H1 (cell line): Measurements from ENCODE around the gene UGGT1. TPM values are rescaled to one million over a fixed set of nuclear protein-coding genes. Genes with fewer than 3 reads are reported as not detected.

ENCODE experiments used
- CTCF ChIA-PET: fragments of 300-600 bp; sonication (Branson Sonifier 250); formaldehyde crosslinking; loops from one replicate; lab custom pipeline; 2021; ENCODE audit not compliant: partially characterized antibody; lab: Charles Lee
- POLR2A ChIA-PET: fragments of 300-600 bp; sonication (Branson Sonifier 250); formaldehyde crosslinking; loops from one replicate; lab custom pipeline; 2021; ENCODE audit warnings: inconsistent platforms; ENCODE audit not compliant: partially characterized antibody; lab: Charles Lee
- DNase-seq, 2 experiments: peaks; one replicate each; pipeline versions ENCODE4 v3.0.0 to v3.0.0-alpha.2; 2010 to 2022; ENCODE audit warnings: low spot score in 2 of 2, low read depth in 1 of 2, mixed read lengths in 1 of 2
- FAIRE-seq: peaks from 2 replicates; lab custom pipeline; 2011; peaks lifted over from hg19 to GRCh38; lab: Jason Lieb, UNC
- H2AFZ ChIP-seq: 2 replicates; pipeline ENCODE4 v1.8.1; 2012; ENCODE audit warnings: low read length, inconsistent platforms
- H2AK5ac ChIP-seq: 2 replicates; pipeline ENCODE4 v1.6.1; 2013; ENCODE audit warnings: low read depth, low read length
- H2BK120ac ChIP-seq: replicated peaks from 2 replicates; pipeline ENCODE3; 2013; ENCODE audit warnings: low read depth, low read length, inconsistent platforms
- H2BK12ac ChIP-seq: 2 replicates; pipeline ENCODE4 v1.6.1; 2013; ENCODE audit warnings: low read depth, low read length
- H2BK15ac ChIP-seq: 2 replicates; pipeline ENCODE4 v1.6.1; 2013; ENCODE audit warnings: low read length
- H2BK20ac ChIP-seq: 2 replicates; pipeline ENCODE4 v1.6.1; 2013; ENCODE audit warnings: low read length
- H2BK5ac ChIP-seq: 2 replicates; pipeline ENCODE4 v1.6.1; 2013; ENCODE audit warnings: low read depth, low read length
- H3K14ac ChIP-seq: 2 replicates; pipeline ENCODE4 v1.6.1; 2013; ENCODE audit warnings: inconsistent platforms; ENCODE audit not compliant: insufficient read length
- H3K18ac ChIP-seq: 2 replicates; pipeline ENCODE4 v1.6.1; 2013; ENCODE audit warnings: low read length; ENCODE audit errors: extremely low read depth
- H3K23ac ChIP-seq: 2 replicates; pipeline ENCODE4 v1.6.1; 2013; ENCODE audit warnings: inconsistent platforms; ENCODE audit not compliant: insufficient read length
- H3K23me2 ChIP-seq: 2 replicates; pipeline ENCODE4 v1.6.1; 2013; ENCODE audit warnings: low read depth, low read length
- H3K27ac ChIP-seq: 2 replicates; pipeline ENCODE4 v1.6.1; 2011; ENCODE audit warnings: low read depth, low read length, inconsistent platforms
- H3K27me3 ChIP-seq, 4 experiments: replicated peaks in 1 of 4; 1 replicate in 1 of 4; 2 replicates in 3 of 4; pipeline versions ENCODE4 v1.6.1 to v1.8.1; 2011 to 2013; ENCODE audit warnings: low read length in 3 of 4, mild to moderate bottlenecking in 3 of 4, inconsistent platforms in 2 of 4, mixed read lengths in 2 of 4, moderate library complexity in 1 of 4; ENCODE audit not compliant: control insufficient read depth in 3 of 4, insufficient read depth in 3 of 4; ENCODE audit errors: extremely low read depth in 1 of 4
- H3K36me3 ChIP-seq, 4 experiments: 2 replicates each; pipeline versions ENCODE4 v1.6.1 to v1.8.1; 2011 to 2013; ENCODE audit warnings: mild to moderate bottlenecking in 4 of 4, low read length in 3 of 4, moderate library complexity in 2 of 4, control low read depth in 1 of 4, inconsistent platforms in 1 of 4; ENCODE audit not compliant: insufficient read depth in 4 of 4, control insufficient read depth in 2 of 4
- H3K4ac ChIP-seq: replicated peaks from 2 replicates; pipeline ENCODE3; 2013; ENCODE audit warnings: low read length, low read depth, mixed read lengths, inconsistent platforms; ENCODE audit not compliant: insufficient read length
- H3K4me1 ChIP-seq, 4 experiments: replicated peaks in 1 of 4; 1 replicate in 1 of 4; 2 replicates in 3 of 4; pipeline versions ENCODE4 v1.6.1 to v1.8.1; 2011 to 2013; ENCODE audit warnings: low read length in 3 of 4, inconsistent platforms in 2 of 4, mixed read lengths in 1 of 4; ENCODE audit not compliant: insufficient read depth in 4 of 4, control insufficient read depth in 3 of 4
- H3K4me2 ChIP-seq, 2 experiments: 2 replicates each; pipeline versions ENCODE4 v1.6.1 to v1.8.1; 2011 to 2013; ENCODE audit warnings: low read depth in 2 of 2, low read length in 2 of 2, control low read depth in 1 of 2, inconsistent platforms in 1 of 2, mild to moderate bottlenecking in 1 of 2; ENCODE audit not compliant: insufficient read depth in 1 of 2
- H3K4me3 ChIP-seq, 4 experiments: fragments of 200-600, 300-600 bp in 1 of 4; sonication (generic), shearing (Covaris generic), sonication (Bioruptor Twin) in 1 of 4; 2 replicates each; pipeline versions ENCODE4 v1.5.1 to v1.8.1; 2011 to 2016; ENCODE audit warnings: low read length in 4 of 4, low read depth in 3 of 4, control low read depth in 2 of 4, inconsistent platforms in 2 of 4, mild to moderate bottlenecking in 2 of 4, mixed read lengths in 1 of 4, moderate library complexity in 1 of 4; ENCODE audit not compliant: insufficient read depth in 2 of 4; ENCODE audit errors: extremely low read depth in 1 of 4
- H3K56ac ChIP-seq: replicated peaks from 2 replicates; pipeline ENCODE3; 2013; ENCODE audit warnings: low read depth, mild to moderate bottlenecking, mixed read lengths, low read length, inconsistent platforms; ENCODE audit not compliant: insufficient read length
- H3K79me1 ChIP-seq: 2 replicates; pipeline ENCODE4 v1.6.1; 2013; ENCODE audit warnings: low read depth, low read length, control low read depth
- H3K79me2 ChIP-seq, 2 experiments: 2 replicates each; pipeline versions ENCODE4 v1.6.1 to v1.8.1; 2012 to 2013; ENCODE audit warnings: low read length in 2 of 2, mild to moderate bottlenecking in 2 of 2, inconsistent platforms in 1 of 2; ENCODE audit not compliant: insufficient read depth in 2 of 2, control insufficient read depth in 1 of 2
- H3K9ac ChIP-seq, 4 experiments: replicated peaks in 1 of 4; 1 replicate in 1 of 4; 2 replicates in 3 of 4; pipeline versions ENCODE4 v1.6.1 to v1.8.1; 2011 to 2013; ENCODE audit warnings: low read depth in 3 of 4, low read length in 3 of 4, control low read depth in 2 of 4, mild to moderate bottlenecking in 2 of 4, moderate library complexity in 2 of 4, inconsistent platforms in 1 of 4; ENCODE audit errors: extremely low read depth in 1 of 4
- H3K9me3 ChIP-seq, 2 experiments: 2 replicates each; pipeline versions ENCODE4 v1.6.1 to v1.8.1; 2012 to 2013; ENCODE audit warnings: mild to moderate bottlenecking in 2 of 2, moderate library complexity in 2 of 2, control low read depth in 1 of 2, inconsistent platforms in 1 of 2, low read depth in 1 of 2, low read length in 1 of 2, mixed read lengths in 1 of 2; ENCODE audit not compliant: insufficient read depth in 2 of 2
- H4K20me1 ChIP-seq, 2 experiments: replicated peaks in 1 of 2; 2 replicates each; pipeline versions ENCODE3 to v1.8.1; 2011 to 2013; ENCODE audit warnings: inconsistent platforms in 2 of 2, low read length in 2 of 2, mild to moderate bottlenecking in 1 of 2; ENCODE audit not compliant: insufficient read depth in 2 of 2, control insufficient read depth in 1 of 2
- H4K5ac ChIP-seq: 2 replicates; pipeline ENCODE4 v1.6.1; 2013; ENCODE audit warnings: low read length, low read depth, mixed read lengths, inconsistent platforms; ENCODE audit not compliant: insufficient read length
- H4K8ac ChIP-seq: 2 replicates; pipeline ENCODE4 v1.8.0; 2013; ENCODE audit warnings: mild to moderate bottlenecking, moderate library complexity, low read length, inconsistent platforms; ENCODE audit not compliant: insufficient read depth; ENCODE audit errors: extremely low read depth
- H4K91ac ChIP-seq: replicated peaks from 2 replicates; pipeline ENCODE3; 2013; ENCODE audit warnings: low read length, mixed read lengths, inconsistent platforms; ENCODE audit not compliant: insufficient read length
- CHD2 ChIP-seq: IDR thresholded peaks from 2 replicates; pipeline ENCODE4 v1.6.1; 2012; ENCODE audit warnings: low read length, improper control_type of control experiment
- E2F6 ChIP-seq: IDR thresholded peaks from 2 replicates; pipeline ENCODE4 v1.6.1; 2012; ENCODE audit warnings: inconsistent platforms
- EP300 ChIP-seq, 2 experiments: IDR thresholded peaks; 1 replicate in 1 of 2; 2 replicates in 1 of 2; pipeline ENCODE4 v1.6.1; 2011 to 2012; ENCODE audit warnings: low read depth in 2 of 2, low read length in 2 of 2, mild to moderate bottlenecking in 2 of 2, borderline replicate concordance in 1 of 2, inconsistent platforms in 1 of 2, moderate library complexity in 1 of 2
- MAFK ChIP-seq: IDR thresholded peaks from 2 replicates; pipeline ENCODE4 v1.6.1; 2012; ENCODE audit warnings: low read depth, mild to moderate bottlenecking, improper control_type of control experiment, low read length
- SRF ChIP-seq: IDR thresholded peaks from 2 replicates; pipeline ENCODE4 v1.6.1; 2011; ENCODE audit warnings: mild to moderate bottlenecking, low read depth, low read length, moderate library complexity
- WGBS, 2 experiments: shearing (Covaris generic) in 1 of 2; methylation state at CpG; one replicate each; pipeline versions ENCODE4 v1.1.6 to v1.1.7; 2013 to 2015; ENCODE audit warnings: low lambda C conversion rate in 2 of 2, mixed read lengths in 2 of 2, inconsistent platforms in 1 of 2, low coverage in 1 of 2, missing lambda C conversion rate in 1 of 2; ENCODE audit not compliant: insufficient replicate concordance in 2 of 2, insufficient coverage in 1 of 2, insufficient read length in 1 of 2; ENCODE audit errors: extremely low coverage in 1 of 2, missing lambda C conversion rate in 1 of 2; 5-methylcytosine and 5-hydroxymethylcytosine counted together
- polyA plus RNA-seq, 7 experiments: library from polyadenylated mRNA; depleted of rRNA in 3 of 7; stranded (reverse) in 5 of 7; unstranded in 2 of 7; fragments of >200 nt in 5 of 7; fragments of 200-250 nt in 2 of 7; gene quantifications; 1 replicate in 5 of 7; 2 replicates in 1 of 7; 4 replicates in 1 of 7; pipeline versions ENCODE4 v1.2.1 to v1.2.3, GENCODE V29; 2011 to 2013; ENCODE audit warnings: missing spikeins in 2 of 7, mixed read lengths in 2 of 7
- total RNA-seq: library from RNA; stranded (reverse); fragmentation: NEBNext Ultra II Directional; extraction: Animal tissue kit (Norgen Biotek cat#: 25700); gene quantifications from 2 replicates; pipeline ENCODE4 v1.2.1, GENCODE V29; 2021

Gene UGGT1
- total and polyA plus RNA-seq, 2 of the 8 experiments (the other 6 are each of a cell fraction or from before 2014, with no cell fraction given) = 14.9 to 57.3 TPM

GRCh38 chr2:128091726-128092080 is 703 bp downstream of the UGGT1 start:
- peak overlapping the region; percentile 13 for H4K91ac ChIP-seq
- no peaks in the 10 kb centered on the region for H3K9me3 ChIP-seq
- FAIRE-seq (no peak), DNase-seq (no peak)
- no peaks in the 10 kb centered on the region for H3K4me1 ChIP-seq
- no peak overlapping the region for H3K56ac ChIP-seq
- H3K18ac ChIP-seq = no peak overlapping the region
- H3K4ac ChIP-seq = no peak overlapping the region
- H3K14ac ChIP-seq = no peak overlapping the region
- ChIA-PET CTCF (interaction anchor here (0.5 to 2.2 kb wide), 7 partner anchors 8 to 49 kb away, joined by 3 to 9 read pairs (median 4); no protein-coding TSS in a partner anchor), POLR2A (interaction anchor here (0.9 to 1.5 kb wide), 7 partner anchors 9 to 80 kb away, joined by 3 to 4 read pairs (median 3); partner anchors contain the start of gene SAP130)
- peak overlapping the region in 3 of 4 experiments; percentile 70 to 74 (median 73); a peak in 6 of 7 replicates for H3K9ac ChIP-seq
- H3K36me3 ChIP-seq = peaks cover 0 to 3% (median 0%) of the 10 kb centered on the region in 4 experiments; a peak in 1 of 8 replicates
- no peak overlapping the region for H3K23ac ChIP-seq
- H3K27ac ChIP-seq = 0 out of 2 replicates have a peak overlapping the region, but pooled peaks have one; percentile 37
- H2BK15ac ChIP-seq = no peak overlapping the region
- peaks cover 5% of the 10 kb centered on the region; the same call in 1 of the 2 replicates for H3K79me1 ChIP-seq
- no peaks in the 10 kb centered on the region for H3K27me3 ChIP-seq
- no peak overlapping the region for H2BK20ac ChIP-seq
- H3K79me2 ChIP-seq = peaks cover 12 to 49% of the 10 kb centered on the region in 2 experiments
- H3K4me2 ChIP-seq = peak overlapping the region; percentile 87 to 90
- peaks cover 3 to 4% of the 10 kb centered on the region in 2 experiments for H4K20me1 ChIP-seq
- H2BK12ac ChIP-seq = no peak overlapping the region
- H4K8ac ChIP-seq = no peak overlapping the region
- peak overlapping the region; percentile 91 for H2AFZ ChIP-seq
- WGBS, 2 experiments = 11% methylated on average over 9 of the region's 9 CpGs; no CpG with 5 or more reads in 1 of the 2 experiments
- peak overlapping the region; percentile 86 to 90 (median 88) for H3K4me3 ChIP-seq
- H2BK120ac ChIP-seq = peak overlapping the region; percentile 51
- no peak overlapping the region for H4K5ac ChIP-seq
- 0 out of 2 replicates have a peak, but pooled peaks cover 3% of the 10 kb centered on the region for H3K23me2 ChIP-seq
- H2BK5ac ChIP-seq = no peak overlapping the region
- H2AK5ac ChIP-seq = no peak overlapping the region
- no peak for TF ChIP-seq SRF
- TF ChIP-seq CHD2 = no peak
- TF ChIP-seq E2F6 = no peak
- no peak for TF ChIP-seq MAFK
- no peak for TF ChIP-seq EP300 (IDR thresholded peaks at IDR 0.05; ENCODE audit: borderline replicate concordance in 1 of 2, low read depth in 2 of 2, low read length in 2 of 2)
